Measurements from ENCODE around the gene GALNT8. TPM values are rescaled to one million over a fixed set of nuclear protein-coding genes. Genes with fewer than 3 reads are reported as not detected.

The GALNT8 gene
- total RNA-seq, 1 donor = not detected

GRCh38 chr12:4807116-4807783, 87.0 kb downstream of the GALNT8 start:
- TF ChIP-seq CTCF (IDR thresholded peaks at IDR 0.05; ENCODE audit: extremely low read depth, low read depth, low read length) = no peak
- Histone ChIP-seq H2AFZ (ENCODE audit: low read length) (no peak overlapping the region), H3K79me2 (ENCODE audit: insufficient read depth, low read length) (no peaks in the 10 kb centered on the region), H4K20me1 (ENCODE audit: insufficient read depth, low read length) (no peaks in the 10 kb centered on the region), H3K4me2 (ENCODE audit: insufficient read depth, low read length) (no peak overlapping the region), H3K27ac (ENCODE audit: low read depth, low read length) (no peak overlapping the region), H3K4me1 (ENCODE audit: insufficient read depth, low read length) (no peaks in the 10 kb centered on the region), H3K9me3 (ENCODE audit: low read depth, low read length) (no peaks in the 10 kb centered on the region), H3K4me3 (ENCODE audit: insufficient read depth, low read length) (no peak overlapping the region), H3K36me3 (ENCODE audit: insufficient read depth, low read length) (no peaks in the 10 kb centered on the region), H3K27me3 (ENCODE audit: insufficient read depth, low read length) (peaks cover 28% of the 10 kb centered on the region)
- no peak for DNase-seq (ENCODE audit: insufficient read length, low spot score, missing footprints)

GRCh38 chr12:4807813-4808212, 87.6 kb downstream of the GALNT8 start:
- H3K79me2 ChIP-seq (ENCODE audit: insufficient read depth, low read length) = no peaks in the 10 kb centered on the region
- H3K4me2 ChIP-seq (ENCODE audit: insufficient read depth, low read length) = no peak overlapping the region
- no peaks in the 10 kb centered on the region for H3K36me3 ChIP-seq (ENCODE audit: insufficient read depth, low read length)
- H3K4me3 ChIP-seq (ENCODE audit: insufficient read depth, low read length) = no peak overlapping the region
- H3K4me1 ChIP-seq (ENCODE audit: insufficient read depth, low read length) = no peaks in the 10 kb centered on the region
- H3K9me3 ChIP-seq (ENCODE audit: low read depth, low read length) = no peaks in the 10 kb centered on the region
- TF ChIP-seq CTCF (IDR thresholded peaks at IDR 0.05; ENCODE audit: extremely low read depth, low read depth, low read length) = no peak
- peaks cover 28% of the 10 kb centered on the region for H3K27me3 ChIP-seq (ENCODE audit: insufficient read depth, low read length)
- no peaks in the 10 kb centered on the region for H4K20me1 ChIP-seq (ENCODE audit: insufficient read depth, low read length)
- no peak for DNase-seq (ENCODE audit: insufficient read length, low spot score, missing footprints)
- no peak overlapping the region for H3K27ac ChIP-seq (ENCODE audit: low read depth, low read length)
- H2AFZ ChIP-seq (ENCODE audit: low read length) = no peak overlapping the region

GRCh38 chr12:4809013-4809448, 88.8 kb downstream of the GALNT8 start:
- no peaks in the 10 kb centered on the region for H3K4me1 ChIP-seq (ENCODE audit: insufficient read depth, low read length)
- no peak for TF ChIP-seq CTCF (IDR thresholded peaks at IDR 0.05; ENCODE audit: extremely low read depth, low read depth, low read length)
- DNase-seq (ENCODE audit: insufficient read length, low spot score, missing footprints) = no peak
- no peaks in the 10 kb centered on the region for H4K20me1 ChIP-seq (ENCODE audit: insufficient read depth, low read length)
- no peak overlapping the region for H3K4me2 ChIP-seq (ENCODE audit: insufficient read depth, low read length)
- no peak overlapping the region for H2AFZ ChIP-seq (ENCODE audit: low read length)
- H3K27me3 ChIP-seq (ENCODE audit: insufficient read depth, low read length) = peaks cover 28% of the 10 kb centered on the region
- H3K79me2 ChIP-seq (ENCODE audit: insufficient read depth, low read length) = no peaks in the 10 kb centered on the region
- no peak overlapping the region for H3K27ac ChIP-seq (ENCODE audit: low read depth, low read length)
- no peak overlapping the region for H3K4me3 ChIP-seq (ENCODE audit: insufficient read depth, low read length)
- no peaks in the 10 kb centered on the region for H3K36me3 ChIP-seq (ENCODE audit: insufficient read depth, low read length)
- H3K9me3 ChIP-seq (ENCODE audit: low read depth, low read length) = no peaks in the 10 kb centered on the region

GRCh38 chr12:4809449-4810218, 89.4 kb downstream of the GALNT8 start:
- no peaks in the 10 kb centered on the region for H3K36me3 ChIP-seq (ENCODE audit: insufficient read depth, low read length)
- TF ChIP-seq CTCF (IDR thresholded peaks at IDR 0.05; ENCODE audit: extremely low read depth, low read depth, low read length) = no peak
- H3K9me3 ChIP-seq (ENCODE audit: low read depth, low read length) = no peaks in the 10 kb centered on the region
- H3K4me2 ChIP-seq (ENCODE audit: insufficient read depth, low read length) = no peak overlapping the region
- peaks cover 28% of the 10 kb centered on the region for H3K27me3 ChIP-seq (ENCODE audit: insufficient read depth, low read length)
- no peaks in the 10 kb centered on the region for H3K4me1 ChIP-seq (ENCODE audit: insufficient read depth, low read length)
- H2AFZ ChIP-seq (ENCODE audit: low read length) = no peak overlapping the region
- no peaks in the 10 kb centered on the region for H4K20me1 ChIP-seq (ENCODE audit: insufficient read depth, low read length)
- no peak overlapping the region for H3K27ac ChIP-seq (ENCODE audit: low read depth, low read length)
- no peaks in the 10 kb centered on the region for H3K79me2 ChIP-seq (ENCODE audit: insufficient read depth, low read length)
- no peak for DNase-seq (ENCODE audit: insufficient read length, low spot score, missing footprints)
- H3K4me3 ChIP-seq (ENCODE audit: insufficient read depth, low read length) = no peak overlapping the region

All from osteoblast (primary cell).